Myocyte (in vitro differentiated cells): ENCODE data around the gene CDH4. TPM values are rescaled to one million over a fixed set of nuclear protein-coding genes. Genes with fewer than 3 reads are reported as not detected.

Source experiments
- DNase-seq: peaks from one replicate; pipeline ENCODE4 v3.0.0-alpha.2; 2012; ENCODE audit warnings: low read depth
- total RNA-seq: library from RNA; depleted of rRNA; stranded (reverse); fragments of >200 nt; gene quantifications from 2 replicates; pipeline ENCODE4 v1.2.3, GENCODE V29; 2014

CDH4 gene
- total RNA-seq, 1 donor from 2014 or later: 0.45 TPM

GRCh38 chr20:61597996-61598395, 345.9 kb downstream of the CDH4 start:
- no peak for DNase-seq

GRCh38 chr20:61598586-61598985, 346.5 kb downstream of the CDH4 start:
- no peak for DNase-seq

GRCh38 chr20:61599061-61599531, 347.0 kb downstream of the CDH4 start:
- DNase-seq: no peak

GRCh38 chr20:61599541-61599992, 347.5 kb downstream of the CDH4 start:
- no peak for DNase-seq

GRCh38 chr20:61600016-61600415, 348.0 kb downstream of the CDH4 start:
- DNase-seq: no peak

- DNase-seq: no peak
Observed at GRCh38 chr20:61601361-61601760, 349.3 kb downstream of the CDH4 start.

- DNase-seq: no peak
Observed at GRCh38 chr20:61601853-61602252, 349.8 kb downstream of the CDH4 start.

GRCh38 chr20:61603715-61604114, 351.7 kb downstream of the CDH4 start:
- no peak for DNase-seq

- no peak for DNase-seq
Observed at GRCh38 chr20:61604549-61604948, 352.5 kb downstream of the CDH4 start.

- DNase-seq: no peak
Observed at GRCh38 chr20:61605283-61605682, 353.2 kb downstream of the CDH4 start.

GRCh38 chr20:61605862-61606557, 353.9 kb downstream of the CDH4 start:
- DNase-seq: no peak

- DNase-seq: no peak
Observed at GRCh38 chr20:61608275-61609085, 356.4 kb downstream of the CDH4 start.

GRCh38 chr20:61609461-61609860, 357.4 kb downstream of the CDH4 start:
- no peak for DNase-seq

- DNase-seq: no peak
Observed at GRCh38 chr20:61611401-61612180, 359.5 kb downstream of the CDH4 start.

GRCh38 chr20:61613917-61614705, 362.1 kb downstream of the CDH4 start:
- DNase-seq: no peak

GRCh38 chr20:61614706-61615100, 362.6 kb downstream of the CDH4 start:
- no peak for DNase-seq

- DNase-seq: no peak
Observed at GRCh38 chr20:61615806-61616205, 363.7 kb downstream of the CDH4 start.

GRCh38 chr20:61619751-61620150, 367.7 kb downstream of the CDH4 start:
- DNase-seq: no peak

- no peak for DNase-seq
Observed at GRCh38 chr20:61620174-61620573, 368.1 kb downstream of the CDH4 start.

- no peak for DNase-seq
Observed at GRCh38 chr20:61621035-61621730, 369.1 kb downstream of the CDH4 start.
